HG02678 (cell line): ENCODE results near the gene TNS1.

Experiments used
- ATAC-seq: cut with Tn5 transposase; IDR thresholded peaks from one replicate; pipeline ENCODE4 v1.9.1; 2021; ENCODE audit warnings: mild to moderate bottlenecking, moderate library complexity; ENCODE audit not compliant: unreplicated experiment

TNS1 gene

GRCh38 chr2:217964275-217965161, 38.3 kb downstream of the TNS1 start:
- no peak for ATAC-seq

- ATAC-seq = no peak
Observed at GRCh38 chr2:217960351-217960750, 42.4 kb downstream of the TNS1 start.

GRCh38 chr2:217959723-217960122, 43.1 kb downstream of the TNS1 start:
- no peak for ATAC-seq

GRCh38 chr2:217958884-217959225, 43.9 kb downstream of the TNS1 start:
- ATAC-seq = no peak

- ATAC-seq = no peak
Observed at GRCh38 chr2:217958206-217958883, 44.5 kb downstream of the TNS1 start.

- ATAC-seq = no peak
Observed at GRCh38 chr2:217956586-217957457, 46.0 kb downstream of the TNS1 start.

GRCh38 chr2:217955881-217956493, 46.8 kb downstream of the TNS1 start:
- no peak for ATAC-seq

- no peak for ATAC-seq
Observed at GRCh38 chr2:217954971-217955740, 47.6 kb downstream of the TNS1 start.

GRCh38 chr2:217954469-217954868, 48.3 kb downstream of the TNS1 start:
- no peak for ATAC-seq

GRCh38 chr2:217954051-217954450, 48.7 kb downstream of the TNS1 start:
- no peak for ATAC-seq

- no peak for ATAC-seq
Observed at GRCh38 chr2:217953531-217953932, 49.3 kb downstream of the TNS1 start.

- no peak for ATAC-seq
Observed at GRCh38 chr2:217953011-217953481, 49.7 kb downstream of the TNS1 start.

GRCh38 chr2:217952409-217952808, 50.4 kb downstream of the TNS1 start:
- no peak for ATAC-seq

- no peak for ATAC-seq
Observed at GRCh38 chr2:217951521-217952247, 51.1 kb downstream of the TNS1 start.

GRCh38 chr2:217951091-217951490, 51.7 kb downstream of the TNS1 start:
- no peak for ATAC-seq

- no peak for ATAC-seq
Observed at GRCh38 chr2:217950401-217950871, 52.4 kb downstream of the TNS1 start.

GRCh38 chr2:217949447-217949846, 53.3 kb downstream of the TNS1 start:
- ATAC-seq = no peak

GRCh38 chr2:217948897-217949296, 53.9 kb downstream of the TNS1 start:
- no peak for ATAC-seq

GRCh38 chr2:217948351-217948791, 54.4 kb downstream of the TNS1 start:
- ATAC-seq = no peak
